Ascending aorta (tissue), 2 donors: ENCODE measurements around the gene RNF207. TPM values are rescaled to one million over a fixed set of nuclear protein-coding genes. Genes with fewer than 3 reads are reported as not detected.

Experiments used
- DNase-seq, 2 donors: peaks; one replicate each; pipeline ENCODE4 v3.0.0-alpha.2; 2019; ENCODE audit warnings: low spot score in 2 of 2
- H3K27ac ChIP-seq, 2 donors: fragments of 200-600 bp; sonication (generic); one replicate each; pipeline ENCODE4 v1.5.1; 2016 to 2017; ENCODE audit warnings: mild to moderate bottlenecking in 1 of 2
- H3K27me3 ChIP-seq: fragments of 200-600 bp; sonication (generic); one replicate; pipeline ENCODE4 v1.5.1; 2017
- H3K36me3 ChIP-seq, 2 donors: fragments of 200-600 bp; sonication (generic); one replicate each; pipeline ENCODE4 v1.5.1; 2016
- H3K4me1 ChIP-seq, 2 donors: fragments of 200-600 bp; sonication (generic); one replicate each; pipeline ENCODE4 v1.5.1; 2016 to 2017; ENCODE audit warnings: mild to moderate bottlenecking in 1 of 2
- H3K4me3 ChIP-seq, 2 donors: fragments of 200-600 bp; sonication (generic); one replicate each; pipeline ENCODE4 v1.5.1; 2016 to 2017; ENCODE audit warnings: mild to moderate bottlenecking in 1 of 2
- H3K9me3 ChIP-seq, 2 donors: fragments of 200-600 bp; sonication (generic); one replicate each; pipeline ENCODE4 v1.5.1; 2016
- intact Hi-C: fragments of 100-400 bp; cut with DNase I; formaldehyde crosslinking; loops from one replicate; pipeline ENCODE4 v1.15.1; 2023
- total RNA-seq: library from RNA; depleted of rRNA; stranded (reverse); fragments of >200 nt; gene quantifications from one replicate; pipeline ENCODE4 v1.1.0, GENCODE V29; 2016
- TF ChIP-seq, protein P1 (sequence below), 3 experiments: fragments of 200-600 bp in 2 of 3; fragments of 450-650 bp in 1 of 3; sonication (generic) in 2 of 3; IDR thresholded peaks; one replicate each; pipeline ENCODE4 v1.5.1; 2016 to 2019; ENCODE audit warnings: antibody characterized with exemption in 3 of 3, mild to moderate bottlenecking in 1 of 3, moderate library complexity in 1 of 3

The RNF207 gene
- total RNA-seq, 1 donor from 2014 or later = 81.1 TPM

DNA sequence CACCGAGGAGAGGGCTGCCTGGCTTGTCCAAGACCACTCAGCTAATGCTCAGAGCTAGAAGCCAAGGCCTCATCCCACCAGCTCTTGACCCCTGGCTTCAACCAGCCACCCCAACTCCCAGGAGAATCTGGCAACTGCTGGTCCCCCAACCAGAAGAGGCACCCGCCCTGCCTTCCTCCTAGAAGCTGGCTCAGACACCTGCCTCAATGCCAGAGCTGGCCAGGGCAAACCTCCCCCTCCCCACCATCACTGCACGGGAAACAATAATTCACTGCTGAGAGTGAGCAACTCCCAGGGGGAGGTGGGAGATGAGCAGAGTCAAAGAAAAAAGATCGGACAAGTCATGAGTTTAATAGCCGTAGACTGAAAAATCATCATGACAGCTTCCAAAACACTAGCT, 29.1 kb upstream of the RNF207 start:
- H3K4me1 ChIP-seq = peaks cover 8 to 9% of the 10 kb centered on the region in 2 donors
- H3K9me3 ChIP-seq = no peaks in the 10 kb centered on the region
- intact Hi-C loops = loop anchor here (5.0 kb wide), 1 partner anchor 184 kb away; the partner anchor contains the start of gene NPHP4
- DNase-seq = no peak
- TF ChIP-seq, protein P1, sequence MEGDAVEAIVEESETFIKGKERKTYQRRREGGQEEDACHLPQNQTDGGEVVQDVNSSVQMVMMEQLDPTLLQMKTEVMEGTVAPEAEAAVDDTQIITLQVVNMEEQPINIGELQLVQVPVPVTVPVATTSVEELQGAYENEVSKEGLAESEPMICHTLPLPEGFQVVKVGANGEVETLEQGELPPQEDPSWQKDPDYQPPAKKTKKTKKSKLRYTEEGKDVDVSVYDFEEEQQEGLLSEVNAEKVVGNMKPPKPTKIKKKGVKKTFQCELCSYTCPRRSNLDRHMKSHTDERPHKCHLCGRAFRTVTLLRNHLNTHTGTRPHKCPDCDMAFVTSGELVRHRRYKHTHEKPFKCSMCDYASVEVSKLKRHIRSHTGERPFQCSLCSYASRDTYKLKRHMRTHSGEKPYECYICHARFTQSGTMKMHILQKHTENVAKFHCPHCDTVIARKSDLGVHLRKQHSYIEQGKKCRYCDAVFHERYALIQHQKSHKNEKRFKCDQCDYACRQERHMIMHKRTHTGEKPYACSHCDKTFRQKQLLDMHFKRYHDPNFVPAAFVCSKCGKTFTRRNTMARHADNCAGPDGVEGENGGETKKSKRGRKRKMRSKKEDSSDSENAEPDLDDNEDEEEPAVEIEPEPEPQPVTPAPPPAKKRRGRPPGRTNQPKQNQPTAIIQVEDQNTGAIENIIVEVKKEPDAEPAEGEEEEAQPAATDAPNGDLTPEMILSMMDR (IDR thresholded peaks at IDR 0.05) = no peak
- H3K27me3 ChIP-seq = no peaks in the 10 kb centered on the region
- H3K36me3 ChIP-seq = no peaks in the 10 kb centered on the region
- H3K27ac ChIP-seq = no peak overlapping the region
- no peak overlapping the region for H3K4me3 ChIP-seq

DNA sequence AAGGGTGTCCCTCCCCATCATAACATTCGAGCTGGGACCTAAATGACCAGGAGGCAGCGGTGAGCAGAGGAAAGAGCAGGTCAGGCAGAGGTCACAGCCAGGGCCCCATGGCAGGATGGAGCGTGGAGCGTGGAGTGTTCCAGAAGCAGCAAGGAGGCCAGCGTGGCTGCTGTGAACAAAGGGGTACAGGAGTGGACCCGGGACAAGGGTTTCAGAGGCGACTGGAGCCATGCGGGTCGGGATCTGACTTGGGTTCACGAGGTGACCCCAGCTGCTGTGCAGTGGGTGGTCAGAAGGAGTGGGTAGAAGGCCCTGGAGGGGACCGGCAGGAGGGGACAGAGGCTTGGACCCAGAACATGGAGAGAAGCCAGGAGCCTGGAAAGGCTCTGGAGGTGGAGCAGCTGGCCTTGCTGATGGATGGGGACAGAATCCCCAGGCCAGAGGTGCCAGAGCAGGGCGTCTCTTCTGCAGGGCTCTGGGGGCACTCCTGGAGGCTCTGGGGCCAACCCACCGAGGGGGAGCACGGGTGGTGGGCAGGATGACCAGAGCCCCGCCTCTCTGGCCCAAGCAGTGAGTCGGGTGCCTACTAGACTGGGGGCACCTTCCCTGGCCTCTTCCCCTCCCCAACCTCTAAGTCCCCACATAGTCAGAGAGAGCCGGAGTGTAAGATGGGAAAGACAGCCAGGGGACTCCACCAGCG, 28.1 kb upstream of the RNF207 start:
- Histone ChIP-seq H3K27me3 (no peaks in the 10 kb centered on the region), H3K36me3 (no peaks in the 10 kb centered on the region), H3K9me3 (no peaks in the 10 kb centered on the region), H3K27ac (no peak overlapping the region), H3K4me3 (no peak overlapping the region), H3K4me1 (peaks cover 8 to 9% of the 10 kb centered on the region in 2 donors)
- intact Hi-C loops = loop anchor here (5.0 kb wide), 1 partner anchor 186 kb away; the partner anchor contains the start of gene NPHP4
- DNase-seq = no peak
- TF ChIP-seq, protein P1 (IDR thresholded peaks at IDR 0.05) = no peak

- Histone ChIP-seq H3K27ac (no peak overlapping the region), H3K36me3 (no peaks in the 10 kb centered on the region), H3K27me3 (no peaks in the 10 kb centered on the region), H3K4me3 (peak overlapping the region; percentile 50 to 66), H3K9me3 (no peaks in the 10 kb centered on the region), H3K4me1 (peaks cover 8 to 9% of the 10 kb centered on the region in 2 donors)
- TF ChIP-seq, protein P1 (IDR thresholded peaks at IDR 0.05) = no peak
- no peak for DNase-seq
- intact Hi-C loops = loop anchor here (5.0 kb wide), 1 partner anchor 187 kb away; the partner anchor contains the start of gene NPHP4
These were observed 27.0 kb upstream of the RNF207 start for GRCh38 chr1:6178751-6179563.

- H3K9me3 ChIP-seq = no peaks in the 10 kb centered on the region
- peaks cover 8 to 9% of the 10 kb centered on the region in 2 donors for H3K4me1 ChIP-seq
- intact Hi-C loops = loop anchor here (5.0 kb wide), 1 partner anchor 187 kb away; the partner anchor contains the start of gene NPHP4
- no peak overlapping the region for H3K27ac ChIP-seq
- no peaks in the 10 kb centered on the region for H3K27me3 ChIP-seq
- TF ChIP-seq, protein P1 (IDR thresholded peaks at IDR 0.05) = no peak
- DNase-seq = no peak
- H3K36me3 ChIP-seq = peaks cover 0 to 3% of the 10 kb centered on the region in 2 donors
- peak overlapping the region; percentile 50 to 66 for H3K4me3 ChIP-seq
These were observed 26.2 kb upstream of the RNF207 start for GRCh38 chr1:6179564-6180175.

GRCh38 chr1:6180268-6180706, 25.6 kb upstream of the RNF207 start, which contains the start of gene CHD5:
CHD5 (minus strand) TSS chr1:6180321; CDS start chr1:6180023, 298 bp downstream.
- TF ChIP-seq, protein P1 (IDR thresholded peaks at IDR 0.05) = no peak
- Histone ChIP-seq H3K4me3 (peak within 1 kb of the TSS; percentile 50 to 66), H3K4me1 (peaks cover 8 to 9% of the 10 kb centered on the region in 2 donors), H3K27me3 (no peaks in the 10 kb centered on the region), H3K36me3 (peaks cover 2 to 3% of the 10 kb centered on the region in 2 donors), H3K9me3 (no peaks in the 10 kb centered on the region), H3K27ac (peak within 1 kb of the TSS in 1 of 2 donors; percentile 8)
- intact Hi-C loops = no loop called here
- DNase-seq = peak in 1 of 2 donors; percentile 74
